Stimulated activated CD4-positive, alpha-beta T cell treated with anti-CD3 and anti-CD28 coated beads, Interleukin-2, amount 100 ng/mL, for 4 hours (primary cell): ENCODE data around the gene DXO.
"Not testable (repeated sequence)": the region's sequence is repeated elsewhere in the genome, so short reads cannot be mapped to it uniquely, and the experiment has no call there.

Experiments used
- DNase-seq: peaks from one replicate; pipeline ENCODE4 v3.0.0-alpha.2; 2020; ENCODE audit warnings: low read depth

The DXO gene

DNA sequence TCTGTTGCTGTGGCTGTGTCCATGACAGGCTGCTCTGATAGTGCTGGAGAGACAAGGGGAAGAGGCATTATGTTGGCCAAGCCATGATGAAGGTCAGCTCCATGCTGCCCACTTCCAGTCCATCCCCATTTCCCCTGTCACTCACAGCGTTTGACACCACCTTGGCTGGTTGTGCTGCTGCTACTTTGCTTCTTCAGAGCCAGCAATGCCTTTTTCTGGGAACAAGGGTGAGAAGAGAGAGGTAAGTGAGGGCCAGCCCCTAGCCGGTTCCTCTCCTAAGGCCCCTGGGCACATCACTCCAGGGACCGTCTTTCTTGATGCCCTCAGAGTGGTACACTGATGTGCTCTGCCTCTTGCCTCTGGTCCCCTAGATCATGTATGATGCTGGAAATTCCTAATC is 15.1 kb downstream of the DXO start:
- DNase-seq = no peak

DNA sequence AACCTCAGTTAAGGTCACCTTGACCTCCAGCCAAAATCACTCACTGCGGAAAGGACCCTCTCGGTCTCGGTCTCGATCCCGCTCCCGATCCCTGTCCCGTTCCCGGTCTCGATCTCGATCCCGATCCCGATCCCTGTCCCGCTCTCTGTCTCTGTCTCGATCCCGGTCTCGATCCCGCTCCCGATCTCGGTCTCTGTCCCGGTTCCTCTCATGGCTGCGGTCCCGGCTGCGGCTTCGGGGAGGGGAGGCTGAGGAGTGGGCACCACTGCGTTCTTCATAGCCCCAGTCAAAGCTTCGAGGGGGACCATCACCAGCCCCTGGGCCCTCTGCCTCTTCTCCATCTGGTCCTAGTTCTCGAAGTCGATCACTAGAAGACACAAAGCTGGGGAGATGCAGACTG is 17.4 kb downstream of the DXO start:
- no peak for DNase-seq

DNA sequence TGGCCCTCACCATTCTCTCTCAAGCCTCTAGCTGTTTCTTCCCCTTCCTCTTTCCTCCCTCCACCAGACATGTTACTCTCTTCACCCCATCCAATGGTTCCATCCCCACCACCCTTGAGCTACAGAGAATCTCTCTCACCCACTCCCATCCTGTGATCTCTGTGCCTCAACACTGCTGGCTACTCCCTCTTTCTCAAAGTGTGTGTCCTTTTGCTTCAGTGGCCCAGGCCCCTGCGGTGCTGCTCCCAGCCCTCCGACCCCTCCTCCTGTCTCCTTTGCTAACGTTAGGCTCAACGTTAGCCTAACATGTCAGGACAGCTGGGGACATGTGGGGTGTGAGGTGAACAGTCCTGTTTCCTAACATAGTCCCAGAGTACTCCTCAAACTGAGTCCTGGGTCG is 19.0 kb downstream of the DXO start:
- DNase-seq = no peak

DNA sequence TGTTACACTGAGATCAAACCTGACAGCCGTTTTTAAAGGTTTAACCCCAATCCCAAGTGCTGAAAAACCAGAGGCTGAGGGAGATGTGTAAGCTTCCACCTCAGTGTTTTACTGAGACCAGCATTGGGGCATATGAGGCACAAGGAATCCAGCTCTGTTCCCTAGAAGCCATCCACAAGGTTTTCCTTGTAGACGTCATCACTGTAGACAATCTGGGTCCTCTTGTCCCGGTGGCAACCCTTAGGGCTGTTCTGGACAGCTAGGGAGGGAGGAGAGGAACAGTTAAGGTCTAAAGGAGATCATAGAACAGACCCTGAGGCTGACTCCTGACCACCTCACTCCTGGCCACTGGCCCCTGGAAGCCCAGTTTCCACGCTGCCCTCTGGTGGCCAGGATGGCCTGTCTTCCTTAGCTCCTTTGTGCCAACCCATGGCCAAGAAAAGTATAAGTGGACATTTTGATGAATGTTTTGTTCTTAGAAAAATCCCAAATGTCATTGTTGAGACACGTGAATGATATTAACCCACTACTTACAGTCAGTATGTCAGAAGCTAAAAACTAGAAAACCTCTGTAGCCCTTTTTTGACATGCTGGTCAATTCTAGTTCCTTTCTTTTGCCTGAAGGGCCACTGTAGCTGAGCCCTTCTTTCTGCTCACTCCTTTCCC is 19.7 kb downstream of the DXO start:
- DNase-seq = no peak

DNA sequence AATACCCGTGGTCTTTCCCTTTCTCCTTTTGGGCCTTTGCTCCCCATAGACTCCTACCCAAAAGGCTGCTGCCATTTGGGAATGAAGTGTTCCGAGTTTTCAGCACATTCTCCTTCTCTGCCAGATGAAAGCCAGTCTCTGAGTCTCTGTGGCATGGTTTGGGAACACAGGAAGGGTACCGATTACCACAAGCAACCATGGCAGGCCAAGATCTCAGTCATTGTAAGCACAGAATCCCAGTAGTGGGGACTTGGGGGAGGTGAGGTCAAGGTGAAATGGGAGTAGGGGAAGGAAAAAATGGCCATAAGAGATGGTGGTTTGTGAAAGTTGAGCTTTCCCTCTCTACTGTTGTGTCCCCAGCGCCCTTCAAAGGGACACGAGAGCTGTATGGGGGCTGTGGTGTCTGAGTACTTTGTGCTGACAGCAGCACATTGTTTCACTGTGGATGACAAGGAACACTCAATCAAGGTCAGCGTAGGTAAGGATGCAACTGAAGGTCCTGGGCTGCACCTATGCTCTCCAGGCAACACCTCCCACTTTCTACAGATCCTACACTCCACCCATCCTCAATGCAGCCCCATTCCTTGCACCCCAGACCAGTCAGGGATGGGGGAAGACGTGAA is 21.9 kb downstream of the DXO start:
- no peak for DNase-seq

DNA sequence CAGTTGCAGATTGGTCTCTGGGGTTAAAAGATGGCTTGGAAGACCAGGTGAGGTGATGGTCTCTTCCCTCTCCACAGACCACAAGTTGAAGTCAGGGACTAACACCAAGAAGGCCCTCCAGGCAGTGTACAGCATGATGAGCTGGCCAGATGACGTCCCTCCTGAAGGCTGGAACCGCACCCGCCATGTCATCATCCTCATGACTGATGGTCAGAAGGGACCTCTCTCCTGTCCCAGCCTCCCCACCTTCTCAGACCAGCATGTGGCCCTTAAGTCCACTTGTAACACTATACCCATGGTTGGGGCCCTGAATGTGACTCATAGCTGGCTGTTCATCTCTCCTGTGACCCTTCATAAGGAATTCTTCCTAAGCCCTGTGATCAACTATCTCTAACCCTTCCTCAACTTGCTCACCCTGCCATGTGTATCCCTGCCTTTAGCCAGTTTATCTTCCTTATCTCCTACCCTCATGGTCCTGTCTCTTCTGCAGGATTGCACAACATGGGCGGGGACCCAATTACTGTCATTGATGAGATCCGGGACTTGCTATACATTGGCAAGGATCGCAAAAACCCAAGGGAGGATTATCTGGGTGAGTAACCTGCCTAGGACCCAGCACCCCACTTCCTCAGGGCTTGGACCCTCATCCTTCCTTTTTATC is 23.1 kb downstream of the DXO start:
- DNase-seq = no peak

DNA sequence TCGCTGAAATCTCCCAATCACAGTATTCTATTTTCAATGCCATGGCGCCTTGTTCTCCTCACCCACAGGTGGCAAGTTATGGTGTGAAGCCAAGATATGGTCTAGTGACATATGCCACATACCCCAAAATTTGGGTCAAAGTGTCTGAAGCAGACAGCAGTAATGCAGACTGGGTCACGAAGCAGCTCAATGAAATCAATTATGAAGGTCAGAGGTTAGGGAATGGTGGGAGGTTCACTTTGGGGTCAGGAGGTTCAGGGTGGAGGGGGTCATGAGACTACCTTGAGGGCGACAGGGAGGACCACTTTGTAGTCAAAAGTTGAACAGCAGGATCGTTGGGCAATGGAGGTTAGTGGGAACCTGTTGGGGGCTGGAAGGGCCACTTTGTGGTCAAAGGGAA is 23.6 kb downstream of the DXO start:
- DNase-seq = no peak

DNA sequence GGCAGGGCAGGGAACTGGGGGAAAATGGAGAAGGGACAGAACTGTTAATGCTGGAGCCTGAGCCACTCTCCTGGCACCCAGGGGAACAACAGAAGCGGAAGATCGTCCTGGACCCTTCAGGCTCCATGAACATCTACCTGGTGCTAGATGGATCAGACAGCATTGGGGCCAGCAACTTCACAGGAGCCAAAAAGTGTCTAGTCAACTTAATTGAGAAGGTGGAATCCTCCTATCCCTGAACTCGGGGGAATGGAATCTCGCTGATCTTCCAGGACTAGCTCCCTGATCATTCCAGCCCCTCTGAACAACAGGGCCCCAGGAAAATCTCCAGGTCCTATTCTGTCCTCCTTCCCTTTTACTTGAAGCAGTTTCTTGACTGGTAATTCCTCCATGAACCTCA is 24.1 kb downstream of the DXO start:
- no peak for DNase-seq

DNA sequence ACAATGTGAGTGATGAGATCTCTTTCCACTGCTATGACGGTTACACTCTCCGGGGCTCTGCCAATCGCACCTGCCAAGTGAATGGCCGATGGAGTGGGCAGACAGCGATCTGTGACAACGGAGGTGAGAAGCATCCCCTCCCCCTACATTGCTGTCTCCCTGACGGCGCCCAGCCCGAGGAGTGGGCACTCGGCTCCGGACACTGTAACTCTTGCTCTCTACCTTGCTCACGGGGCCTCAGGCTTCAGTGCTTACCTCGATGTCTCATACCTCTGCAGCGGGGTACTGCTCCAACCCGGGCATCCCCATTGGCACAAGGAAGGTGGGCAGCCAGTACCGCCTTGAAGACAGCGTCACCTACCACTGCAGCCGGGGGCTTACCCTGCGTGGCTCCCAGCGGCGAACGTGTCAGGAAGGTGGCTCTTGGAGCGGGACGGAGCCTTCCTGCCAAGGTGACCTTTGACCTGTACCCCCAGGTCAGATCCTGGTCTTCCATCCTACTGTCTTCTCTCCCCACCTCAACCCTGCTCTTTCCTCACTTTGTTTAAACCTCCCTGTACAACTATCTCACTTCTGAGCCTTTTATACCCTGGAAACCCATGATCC is 24.8 kb downstream of the DXO start:
- no peak for DNase-seq

DNA sequence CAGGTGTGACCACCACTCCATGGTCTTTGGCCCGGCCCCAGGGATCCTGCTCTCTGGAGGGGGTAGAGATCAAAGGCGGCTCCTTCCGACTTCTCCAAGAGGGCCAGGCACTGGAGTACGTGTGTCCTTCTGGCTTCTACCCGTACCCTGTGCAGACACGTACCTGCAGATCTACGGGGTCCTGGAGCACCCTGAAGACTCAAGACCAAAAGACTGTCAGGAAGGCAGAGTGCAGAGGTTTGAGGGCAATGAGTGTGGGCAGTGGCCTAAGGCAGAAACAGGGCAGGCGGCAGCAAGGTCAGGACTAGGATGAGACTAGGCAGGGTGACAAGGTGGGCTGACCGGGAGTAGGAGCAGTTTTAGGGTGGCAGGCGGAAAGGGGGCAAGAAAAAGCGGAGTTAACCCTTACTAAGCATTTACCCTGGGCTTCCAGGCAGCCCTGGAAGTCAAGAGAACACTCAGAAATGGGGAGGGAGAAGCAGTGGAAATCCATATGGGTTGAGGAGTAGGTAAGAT is 25.5 kb downstream of the DXO start:
- no peak for DNase-seq

DNA sequence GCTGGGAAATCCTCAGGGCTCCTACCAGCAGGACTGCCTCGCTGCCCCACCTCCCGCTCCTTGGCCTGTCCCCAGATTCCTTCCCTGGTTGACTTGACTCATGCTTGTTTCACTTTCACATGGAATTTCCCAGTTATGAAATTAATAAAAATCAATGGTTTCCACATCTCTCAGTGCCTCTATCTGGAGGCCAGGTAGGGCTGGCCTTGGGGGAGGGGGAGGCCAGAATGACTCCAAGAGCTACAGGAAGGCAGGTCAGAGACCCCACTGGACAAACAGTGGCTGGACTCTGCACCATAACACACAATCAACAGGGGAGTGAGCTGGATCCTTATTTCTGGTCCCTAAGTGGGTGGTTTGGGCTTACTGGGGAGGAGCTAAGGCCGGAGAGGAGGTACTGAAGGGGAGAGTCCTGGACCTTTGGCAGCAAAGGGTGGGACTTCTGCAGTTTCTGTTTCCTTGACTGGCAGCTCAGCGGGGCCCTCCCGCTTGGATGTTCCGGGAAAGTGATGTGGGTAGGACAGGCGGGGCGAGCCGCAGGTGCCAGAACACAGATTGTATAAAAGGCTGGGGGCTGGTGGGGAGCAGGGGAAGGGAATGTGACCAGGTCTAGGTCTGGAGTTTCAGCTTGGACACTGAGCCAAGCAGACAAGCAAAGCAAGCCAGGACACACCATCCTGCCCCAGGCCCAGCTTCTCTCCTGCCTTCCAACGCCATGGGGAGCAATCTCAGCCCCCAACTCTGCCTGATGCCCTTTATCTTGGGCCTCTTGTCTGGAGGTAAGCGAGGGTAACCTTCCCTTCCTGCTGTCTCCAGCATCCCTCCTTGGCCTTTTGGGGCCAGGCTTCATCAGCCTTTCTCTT is 26.2 kb downstream of the DXO start, which contains the start of gene CFB:
Gene CFB, plus strand, starts transcription at position 589 of the 863 bp plus-strand sequence. Its CDS starts 127 bp downstream, at position 716.
- DNase-seq = no peak

DNA sequence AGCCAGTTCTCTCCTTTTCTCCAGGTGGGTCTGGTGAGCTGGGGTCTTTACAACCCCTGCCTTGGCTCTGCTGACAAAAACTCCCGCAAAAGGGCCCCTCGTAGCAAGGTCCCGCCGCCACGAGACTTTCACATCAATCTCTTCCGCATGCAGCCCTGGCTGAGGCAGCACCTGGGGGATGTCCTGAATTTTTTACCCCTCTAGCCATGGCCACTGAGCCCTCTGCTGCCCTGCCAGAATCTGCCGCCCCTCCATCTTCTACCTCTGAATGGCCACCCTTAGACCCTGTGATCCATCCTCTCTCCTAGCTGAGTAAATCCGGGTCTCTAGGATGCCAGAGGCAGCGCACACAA is 26.8 kb downstream of the DXO start:
- DNase-seq = no peak

DNA sequence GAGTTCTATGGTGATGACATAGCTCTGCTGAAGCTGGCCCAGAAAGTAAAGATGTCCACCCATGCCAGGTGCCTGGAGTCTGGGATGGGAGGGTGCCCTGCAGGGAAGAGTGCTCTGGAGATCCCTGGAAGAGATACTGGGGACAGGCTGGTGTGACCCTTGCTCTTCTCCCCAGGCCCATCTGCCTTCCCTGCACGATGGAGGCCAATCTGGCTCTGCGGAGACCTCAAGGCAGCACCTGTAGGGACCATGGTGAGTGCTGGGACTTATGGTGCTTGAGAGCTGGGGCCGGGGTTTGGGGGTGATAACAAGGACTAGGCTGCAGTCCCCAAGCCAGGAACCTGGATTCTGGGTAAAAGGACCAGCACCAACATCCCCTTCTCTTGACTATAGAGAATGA is 28.2 kb downstream of the DXO start:
- no peak for DNase-seq

DNA sequence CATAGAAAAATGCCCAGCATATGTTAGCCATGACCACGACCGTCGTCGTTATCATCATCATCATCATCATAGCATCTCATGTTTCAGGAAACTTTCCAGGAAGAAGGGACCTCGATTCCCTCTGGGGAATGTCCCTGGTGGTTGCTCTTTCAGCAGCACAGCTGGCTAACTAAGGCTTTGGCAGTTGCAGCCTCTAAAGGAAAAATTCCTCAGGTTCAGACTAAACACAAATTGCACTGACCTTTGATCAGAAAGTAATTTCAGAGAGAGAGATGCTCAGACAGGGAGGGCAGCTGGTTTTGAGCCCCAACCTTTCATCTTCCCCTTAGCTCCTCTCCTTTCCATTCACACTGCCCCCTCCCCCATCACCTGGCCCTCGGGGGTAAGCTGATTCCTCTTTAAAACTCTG is 31.7 kb downstream of the DXO start:
- no peak for DNase-seq

DNA sequence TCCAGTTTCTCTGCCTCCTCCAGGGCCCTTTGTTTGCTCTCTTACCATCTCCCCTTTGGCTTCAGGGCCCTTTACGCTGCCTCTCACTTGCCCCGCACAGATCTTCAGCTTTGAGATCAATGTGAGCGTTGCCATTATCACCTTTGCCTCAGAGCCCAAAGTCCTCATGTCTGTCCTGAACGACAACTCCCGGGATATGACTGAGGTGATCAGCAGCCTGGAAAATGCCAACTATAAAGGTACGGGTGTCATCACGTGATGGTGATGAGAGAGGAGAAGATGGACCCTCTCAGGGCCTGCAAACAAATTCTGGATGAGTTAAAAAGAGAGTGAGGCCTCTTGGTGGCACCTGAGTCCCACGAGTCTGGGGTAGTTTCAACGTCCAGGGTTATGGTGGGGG is 36.1 kb downstream of the DXO start:
- no peak for DNase-seq

DNA sequence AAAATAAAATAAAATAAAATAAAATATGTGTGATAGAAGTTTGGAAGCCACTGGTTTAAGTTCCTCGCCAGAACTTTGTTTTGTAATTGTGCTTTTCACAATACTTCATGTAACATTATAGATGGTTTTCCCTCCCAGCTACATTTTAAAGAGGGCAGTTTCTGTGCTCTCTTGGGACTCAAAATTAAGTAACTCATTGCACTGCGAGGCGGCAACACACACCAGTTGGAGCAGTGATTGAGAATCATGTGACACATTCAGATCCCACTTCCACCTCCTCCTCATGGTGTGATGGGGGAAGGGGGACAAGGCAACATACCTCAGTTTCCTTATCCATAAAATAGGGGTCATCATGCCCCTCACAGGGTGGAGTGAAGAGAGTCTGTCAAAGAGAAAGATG is 36.9 kb downstream of the DXO start:
- DNase-seq = no peak

DNA sequence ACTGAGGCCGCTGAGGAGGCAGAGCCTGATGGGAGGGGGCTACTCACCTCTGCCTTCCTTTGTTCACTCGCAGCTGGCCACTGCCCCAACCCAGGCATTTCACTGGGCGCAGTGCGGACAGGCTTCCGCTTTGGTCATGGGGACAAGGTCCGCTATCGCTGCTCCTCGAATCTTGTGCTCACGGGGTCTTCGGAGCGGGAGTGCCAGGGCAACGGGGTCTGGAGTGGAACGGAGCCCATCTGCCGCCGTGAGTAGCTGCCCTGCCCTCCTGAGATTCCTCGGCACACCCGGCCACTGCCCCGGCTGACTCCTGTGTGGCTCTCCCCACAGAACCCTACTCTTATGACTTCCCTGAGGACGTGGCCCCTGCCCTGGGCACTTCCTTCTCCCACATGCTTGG is 38.4 kb downstream of the DXO start:
- no peak for DNase-seq

DNA sequence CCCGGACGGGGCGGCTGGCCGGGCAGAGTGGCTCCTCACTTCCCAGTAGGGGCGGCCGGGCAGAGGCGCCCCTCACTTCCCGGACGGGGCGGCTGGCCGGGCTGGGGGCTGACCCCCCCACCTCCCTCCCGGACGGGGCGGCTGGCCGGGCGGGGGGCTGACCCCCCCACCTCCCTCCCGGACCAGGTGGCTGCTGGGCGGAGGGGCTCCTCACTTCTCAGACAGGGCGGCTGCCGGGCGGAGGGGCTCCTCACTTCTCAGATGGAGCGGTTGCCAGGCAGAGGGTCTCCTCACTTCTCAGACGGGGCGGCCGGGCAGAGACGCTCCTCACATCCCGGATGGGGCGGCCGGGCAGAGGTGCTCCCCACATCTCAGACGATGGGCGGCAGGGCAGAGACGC is 39.8 kb downstream of the DXO start:
- DNase-seq = not testable (repeated sequence)

DNA sequence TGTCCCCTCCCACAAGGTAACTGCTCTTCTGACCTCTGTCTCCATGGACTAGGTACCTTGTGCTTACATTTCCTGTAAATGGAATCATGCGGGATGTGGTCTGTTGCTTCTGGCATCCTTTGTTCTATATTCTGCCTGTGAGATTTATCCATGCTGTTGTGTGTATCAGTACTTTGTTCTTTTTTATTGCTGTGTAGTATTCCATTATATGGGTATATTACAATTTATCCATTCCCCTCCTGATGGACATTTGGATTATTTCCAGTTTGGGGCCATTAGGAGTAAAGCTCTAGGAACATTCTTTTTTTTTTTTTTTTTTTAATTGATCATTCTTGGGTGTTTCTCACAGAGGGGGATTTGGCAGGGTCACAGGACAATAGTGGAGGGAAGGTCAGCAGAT is 41.0 kb downstream of the DXO start:
- no peak for DNase-seq

DNA sequence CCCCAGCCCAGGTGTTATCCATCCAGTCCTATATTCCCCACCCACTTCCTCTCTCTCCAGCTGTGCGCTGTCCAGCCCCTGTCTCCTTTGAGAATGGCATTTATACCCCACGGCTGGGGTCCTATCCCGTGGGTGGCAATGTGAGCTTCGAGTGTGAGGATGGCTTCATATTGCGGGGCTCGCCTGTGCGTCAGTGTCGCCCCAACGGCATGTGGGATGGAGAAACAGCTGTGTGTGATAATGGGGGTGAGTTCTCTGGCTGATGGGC is 43.3 kb downstream of the DXO start:
- DNase-seq = no peak

DNA sequence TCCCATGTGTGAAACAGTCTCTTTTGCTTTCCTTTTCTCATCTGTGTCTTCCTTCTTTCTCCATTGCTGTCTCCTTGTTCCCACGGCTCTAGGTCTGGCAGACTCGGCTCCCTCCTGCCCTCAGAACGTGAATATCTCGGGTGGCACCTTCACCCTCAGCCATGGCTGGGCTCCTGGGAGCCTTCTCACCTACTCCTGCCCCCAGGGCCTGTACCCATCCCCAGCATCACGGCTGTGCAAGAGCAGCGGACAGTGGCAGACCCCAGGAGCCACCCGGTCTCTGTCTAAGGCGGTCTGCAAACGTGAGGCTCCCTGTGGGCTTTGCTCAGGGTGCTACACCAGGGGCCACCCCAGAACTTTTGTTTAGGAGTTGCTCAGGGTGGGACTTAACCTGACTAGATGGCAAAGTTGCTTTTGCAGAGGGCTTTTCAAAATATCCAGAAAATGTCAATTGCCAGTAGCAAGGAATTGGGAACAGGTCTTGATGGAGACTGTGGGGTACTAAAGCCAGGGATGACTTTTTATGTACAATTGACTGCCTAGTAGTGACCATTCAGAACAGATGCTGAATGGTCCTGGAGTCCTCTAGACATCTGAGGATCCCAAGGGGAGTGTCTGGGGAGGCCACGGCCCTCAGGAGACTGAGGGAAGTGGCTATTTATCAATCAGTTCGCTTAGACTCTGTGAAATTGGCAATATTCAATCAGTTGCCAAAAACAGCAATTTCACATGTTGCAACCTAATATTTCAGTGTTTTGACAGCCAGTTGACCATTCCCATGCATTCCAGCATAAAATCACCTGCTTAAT is 43.9 kb downstream of the DXO start:
- no peak for DNase-seq
